K562 (cell line): ENCODE data around the gene WFIKKN1. TPM values are rescaled to one million over a fixed set of nuclear protein-coding genes. Genes with fewer than 3 reads are reported as not detected.

Experiments used
- CBX3 ChIP-seq, 2 experiments: IDR thresholded peaks; 1 replicate in 1 of 2; 2 replicates in 1 of 2; pipeline ENCODE4 v1.6.1; 2012; ENCODE audit warnings: inconsistent platforms in 2 of 2, low read length in 2 of 2, borderline replicate concordance in 1 of 2, control low read depth in 1 of 2
- FOXK2 ChIP-seq, 2 experiments: fragments of 450-650 bp; IDR thresholded peaks in 1 of 2; conservative IDR thresholded peaks in 1 of 2; 2 replicates each; pipeline ENCODE4 v1.6.1; 2016; ENCODE audit warnings: low read depth in 2 of 2, mild to moderate bottlenecking in 1 of 2
- HDAC1 ChIP-seq, 2 experiments: fragments of 450-650 bp; IDR thresholded peaks; 2 replicates each; pipeline ENCODE4 v1.6.1; 2016 to 2017; ENCODE audit warnings: inconsistent platforms in 1 of 2, mild to moderate bottlenecking in 1 of 2, moderate library complexity in 1 of 2
- HDAC8 ChIP-seq: fragments of 450-650 bp; IDR thresholded peaks from 2 replicates; pipeline ENCODE4 v1.6.1; 2016; ENCODE audit warnings: mild to moderate bottlenecking, missing genetic modification characterization, moderate library complexity, missing compliant biosample characterization
- POLR2G ChIP-seq: fragments of 200-400 bp; formaldehyde crosslinking; IDR thresholded peaks from 2 replicates; pipeline ENCODE4 v1.6.1; 2017; ENCODE audit warnings: low read depth, mild to moderate bottlenecking, antibody characterized with exemption, low read length, moderate library complexity
- RB1 ChIP-seq: fragments of 450-650 bp; IDR thresholded peaks from 2 replicates; pipeline ENCODE4 v1.6.1; 2017; ENCODE audit warnings: low read depth, mild to moderate bottlenecking
- SRSF3 ChIP-seq: fragments of 200-400 bp; formaldehyde crosslinking; IDR thresholded peaks from 2 replicates; pipeline ENCODE4 v1.6.1; 2016; ENCODE audit warnings: mild to moderate bottlenecking, low read length, moderate library complexity; ENCODE audit not compliant: insufficient read depth
- TEAD1 ChIP-seq, 2 experiments: fragments of 450-650 bp in 1 of 2; sonication (generic) in 1 of 2; formaldehyde crosslinking; IDR thresholded peaks; 2 replicates each; pipeline versions ENCODE4 v1.4.0 to v1.8.0; 2020 to 2022; ENCODE audit warnings: mild to moderate bottlenecking in 2 of 2, missing genetic modification reagents in 1 of 2
- XRCC4 ChIP-seq: IDR thresholded peaks from one replicate; pipeline ENCODE4 v1.6.1; 2011; ENCODE audit not compliant: insufficient read depth, insufficient read length; ENCODE audit errors: extremely low read depth
- ZNF561 ChIP-seq: fragments of 450-650 bp; formaldehyde crosslinking; conservative IDR thresholded peaks from 2 replicates; pipeline ENCODE4 v1.4.0; 2020; ENCODE audit warnings: mild to moderate bottlenecking, moderate library complexity
- polyA plus RNA-seq, 8 experiments: library from polyadenylated mRNA; depleted of rRNA in 4 of 8; stranded (reverse) in 5 of 8; unstranded in 3 of 8; fragments of >200 nt; fragmentation: Nextera tagmentation in 2 of 8; fragmentation: Illumina TruSeq in 1 of 8; extraction: Ambion mirVana in 2 of 8; extraction: Trizol in 1 of 8; gene quantifications; 2 replicates each; pipeline versions ENCODE4 v1.2.1 to v1.2.3, GENCODE V29; 2011 to 2014; ENCODE audit warnings: inconsistent platforms in 1 of 8, missing spikeins in 1 of 8
- total RNA-seq, 7 experiments: library from RNA; depleted of rRNA in 6 of 7; stranded (reverse); fragments of >200 nt in 6 of 7; fragmentation: Illumina TruSeq in 2 of 7; extraction: Trizol in 2 of 7; gene quantifications; 2 replicates each; pipeline versions ENCODE4 v1.2.1 to v1.2.3, GENCODE V29; 2011 to 2021; ENCODE audit warnings: low replicate concordance in 1 of 7
- TF ChIP-seq, protein P1 (sequence below): fragments of 450-650 bp; IDR thresholded peaks from 2 replicates; pipeline ENCODE4 v1.6.1; 2017; ENCODE audit warnings: antibody characterized with exemption, mild to moderate bottlenecking
- TF ChIP-seq, protein P2 (sequence below), 2 experiments: fragments of 450-650 bp; formaldehyde crosslinking in 1 of 2; IDR thresholded peaks; 2 replicates each; pipeline versions ENCODE4 v1.4.0 to v1.6.1; 2014 to 2020; ENCODE audit warnings: mild to moderate bottlenecking in 2 of 2, borderline replicate concordance in 1 of 2, low read depth in 1 of 2

The WFIKKN1 gene
- total and polyA plus RNA-seq, 9 of the 15 experiments (the other 6 are each of a cell fraction or from before 2014, with no cell fraction given), result 0.14 to 1.1 (median 0.50) TPM; not detected in 4

GRCh38 chr16:681746-682427 lies 51.1 kb downstream of the WFIKKN1 start (continued):
- 0 out of 2 replicates have a peak, but pooled peaks have one; percentile 14 for TF ChIP-seq RB1
- TF ChIP-seq ZNF561 (CRISPR knock-in tag), result no peak
- TF ChIP-seq HDAC8 (tag), result no peak
- TF ChIP-seq, protein P1, sequence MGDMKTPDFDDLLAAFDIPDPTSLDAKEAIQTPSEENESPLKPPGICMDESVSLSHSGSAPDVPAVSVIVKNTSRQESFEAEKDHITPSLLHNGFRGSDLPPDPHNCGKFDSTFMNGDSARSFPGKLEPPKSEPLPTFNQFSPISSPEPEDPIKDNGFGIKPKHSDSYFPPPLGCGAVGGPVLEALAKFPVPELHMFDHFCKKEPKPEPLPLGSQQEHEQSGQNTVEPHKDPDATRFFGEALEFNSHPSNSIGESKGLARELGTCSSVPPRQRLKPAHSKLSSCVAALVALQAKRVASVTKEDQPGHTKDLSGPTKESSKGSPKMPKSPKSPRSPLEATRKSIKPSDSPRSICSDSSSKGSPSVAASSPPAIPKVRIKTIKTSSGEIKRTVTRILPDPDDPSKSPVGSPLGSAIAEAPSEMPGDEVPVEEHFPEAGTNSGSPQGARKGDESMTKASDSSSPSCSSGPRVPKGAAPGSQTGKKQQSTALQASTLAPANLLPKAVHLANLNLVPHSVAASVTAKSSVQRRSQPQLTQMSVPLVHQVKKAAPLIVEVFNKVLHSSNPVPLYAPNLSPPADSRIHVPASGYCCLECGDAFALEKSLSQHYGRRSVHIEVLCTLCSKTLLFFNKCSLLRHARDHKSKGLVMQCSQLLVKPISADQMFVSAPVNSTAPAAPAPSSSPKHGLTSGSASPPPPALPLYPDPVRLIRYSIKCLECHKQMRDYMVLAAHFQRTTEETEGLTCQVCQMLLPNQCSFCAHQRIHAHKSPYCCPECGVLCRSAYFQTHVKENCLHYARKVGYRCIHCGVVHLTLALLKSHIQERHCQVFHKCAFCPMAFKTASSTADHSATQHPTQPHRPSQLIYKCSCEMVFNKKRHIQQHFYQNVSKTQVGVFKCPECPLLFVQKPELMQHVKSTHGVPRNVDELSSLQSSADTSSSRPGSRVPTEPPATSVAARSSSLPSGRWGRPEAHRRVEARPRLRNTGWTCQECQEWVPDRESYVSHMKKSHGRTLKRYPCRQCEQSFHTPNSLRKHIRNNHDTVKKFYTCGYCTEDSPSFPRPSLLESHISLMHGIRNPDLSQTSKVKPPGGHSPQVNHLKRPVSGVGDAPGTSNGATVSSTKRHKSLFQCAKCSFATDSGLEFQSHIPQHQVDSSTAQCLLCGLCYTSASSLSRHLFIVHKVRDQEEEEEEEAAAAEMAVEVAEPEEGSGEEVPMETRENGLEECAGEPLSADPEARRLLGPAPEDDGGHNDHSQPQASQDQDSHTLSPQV, result peak; percentile 77
- TF ChIP-seq, protein P2, sequence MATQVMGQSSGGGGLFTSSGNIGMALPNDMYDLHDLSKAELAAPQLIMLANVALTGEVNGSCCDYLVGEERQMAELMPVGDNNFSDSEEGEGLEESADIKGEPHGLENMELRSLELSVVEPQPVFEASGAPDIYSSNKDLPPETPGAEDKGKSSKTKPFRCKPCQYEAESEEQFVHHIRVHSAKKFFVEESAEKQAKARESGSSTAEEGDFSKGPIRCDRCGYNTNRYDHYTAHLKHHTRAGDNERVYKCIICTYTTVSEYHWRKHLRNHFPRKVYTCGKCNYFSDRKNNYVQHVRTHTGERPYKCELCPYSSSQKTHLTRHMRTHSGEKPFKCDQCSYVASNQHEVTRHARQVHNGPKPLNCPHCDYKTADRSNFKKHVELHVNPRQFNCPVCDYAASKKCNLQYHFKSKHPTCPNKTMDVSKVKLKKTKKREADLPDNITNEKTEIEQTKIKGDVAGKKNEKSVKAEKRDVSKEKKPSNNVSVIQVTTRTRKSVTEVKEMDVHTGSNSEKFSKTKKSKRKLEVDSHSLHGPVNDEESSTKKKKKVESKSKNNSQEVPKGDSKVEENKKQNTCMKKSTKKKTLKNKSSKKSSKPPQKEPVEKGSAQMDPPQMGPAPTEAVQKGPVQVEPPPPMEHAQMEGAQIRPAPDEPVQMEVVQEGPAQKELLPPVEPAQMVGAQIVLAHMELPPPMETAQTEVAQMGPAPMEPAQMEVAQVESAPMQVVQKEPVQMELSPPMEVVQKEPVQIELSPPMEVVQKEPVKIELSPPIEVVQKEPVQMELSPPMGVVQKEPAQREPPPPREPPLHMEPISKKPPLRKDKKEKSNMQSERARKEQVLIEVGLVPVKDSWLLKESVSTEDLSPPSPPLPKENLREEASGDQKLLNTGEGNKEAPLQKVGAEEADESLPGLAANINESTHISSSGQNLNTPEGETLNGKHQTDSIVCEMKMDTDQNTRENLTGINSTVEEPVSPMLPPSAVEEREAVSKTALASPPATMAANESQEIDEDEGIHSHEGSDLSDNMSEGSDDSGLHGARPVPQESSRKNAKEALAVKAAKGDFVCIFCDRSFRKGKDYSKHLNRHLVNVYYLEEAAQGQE (IDR thresholded peaks at IDR 0.05; ENCODE audit: borderline replicate concordance), result peak; percentile 19; the same call in 1 of the 2 replicates
- TF ChIP-seq, protein P2 (CRISPR knock-in tag; IDR thresholded peaks at IDR 0.05; ENCODE audit: low read depth), result no peak
- TF ChIP-seq FOXK2 (conservative IDR thresholded peaks at IDR 0.05 in 1 of 2, IDR thresholded peaks at IDR 0.05 in 1 of 2; ENCODE audit: low read depth in 2 of 2), result no peak; a peak in 1 of 4 replicates
- peak in 1 of 2 experiments; percentile 80; a peak in 2 of 4 replicates for TF ChIP-seq HDAC1 (IDR thresholded peaks at IDR 0.05)
- TF ChIP-seq TEAD1 (CRISPR knock-in tag; IDR thresholded peaks at IDR 0.05), result 0 out of 4 replicates have a peak, but pooled peaks of 1 of the 2 experiments have one; percentile 6
- no peak for TF ChIP-seq XRCC4
- TF ChIP-seq SRSF3, result no peak
- peak in 1 of 2 experiments; percentile 80; a peak in 1 of 3 replicates for TF ChIP-seq CBX3 (IDR thresholded peaks at IDR 0.05; ENCODE audit: borderline replicate concordance in 1 of 2, low read length in 2 of 2)
- TF ChIP-seq POLR2G, result peak; percentile 10; the same call in 1 of the 2 replicates
